Ectodermal cell (in vitro differentiated cells): ENCODE measurements around the gene ACYP2.
"Not testable (repeated sequence)": the region's sequence is repeated elsewhere in the genome, so short reads cannot be mapped to it uniquely, and the experiment has no call there.

Experiments used
- H3K27ac ChIP-seq: 2 replicates; pipeline ENCODE4 v1.7.0; 2013; ENCODE audit warnings: mild to moderate bottlenecking, low read depth, low read length; ENCODE audit not compliant: insufficient read depth, poor library complexity, severe bottlenecking
- H3K27me3 ChIP-seq: 2 replicates; pipeline ENCODE4 v1.7.0; 2013; ENCODE audit warnings: mild to moderate bottlenecking, low read length; ENCODE audit not compliant: insufficient read depth, control insufficient read depth, poor library complexity, severe bottlenecking
- H3K36me3 ChIP-seq: one replicate; pipeline ENCODE4 v1.7.0; 2013; ENCODE audit warnings: low read length; ENCODE audit not compliant: control insufficient read depth, insufficient read depth
- H3K4me1 ChIP-seq: one replicate; pipeline ENCODE4 v1.7.0; 2013; ENCODE audit warnings: low read length; ENCODE audit not compliant: control insufficient read depth, insufficient read depth
- H3K4me3 ChIP-seq: 2 replicates; pipeline ENCODE4 v1.7.0; 2013; ENCODE audit warnings: low read depth, low read length, control low read depth; ENCODE audit not compliant: insufficient read depth
- H3K9me3 ChIP-seq: 2 replicates; pipeline ENCODE4 v1.7.0; 2013; ENCODE audit warnings: mild to moderate bottlenecking, low read length, moderate library complexity; ENCODE audit not compliant: control insufficient read depth
- WGBS, 2 experiments: methylation state at CpG; one replicate each; pipeline ENCODE4 v1.1.7; 2013; ENCODE audit warnings: missing lambda C conversion rate in 2 of 2; 5-methylcytosine and 5-hydroxymethylcytosine counted together

Gene ACYP2

DNA sequence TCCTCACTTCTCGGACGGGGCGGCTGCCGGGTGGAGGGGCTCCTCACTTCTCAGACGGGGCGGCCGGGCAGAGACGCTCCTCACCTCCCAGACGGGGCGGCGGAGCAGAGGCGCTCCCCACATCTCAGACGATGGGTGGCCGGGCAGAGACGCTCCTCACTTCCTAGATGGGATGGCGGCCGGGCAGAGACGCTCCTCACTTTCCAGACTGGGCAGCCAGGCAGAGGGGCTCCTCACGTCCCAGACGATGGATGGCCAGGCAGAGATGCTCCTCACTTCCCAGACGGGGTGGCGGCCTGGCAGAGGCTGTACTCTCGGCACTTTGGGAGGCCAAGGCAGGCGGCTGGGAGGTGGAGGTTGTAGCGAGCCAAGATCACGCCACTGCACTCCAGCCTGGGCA, 19.3 kb upstream of the ACYP2 start:
- H3K4me1 ChIP-seq, H3K27me3 ChIP-seq, H3K27ac ChIP-seq, H3K4me3 ChIP-seq, H3K9me3 ChIP-seq, H3K36me3 ChIP-seq: not testable (repeated sequence)
- WGBS, 2 experiments = 92 to 96% methylated on average over 10 to 19 of the region's 26 CpGs

- Histone ChIP-seq H3K36me3 (no peaks in the 10 kb centered on the region), H3K4me1 (peaks cover 7% of the 10 kb centered on the region), H3K27ac (no peak overlapping the region), H3K27me3 (no peaks in the 10 kb centered on the region), H3K4me3 (no peak overlapping the region), H3K9me3 (no peaks in the 10 kb centered on the region)
Measured at GRCh38 chr2:54097124-54097523, 18.3 kb upstream of the ACYP2 start.

- H3K4me3 ChIP-seq = no peak overlapping the region
- H3K27ac ChIP-seq = no peak overlapping the region
- H3K27me3 ChIP-seq = no peaks in the 10 kb centered on the region
- H3K36me3 ChIP-seq = no peaks in the 10 kb centered on the region
- 89 to 94% methylated on average over 4 of the region's 4 CpGs for WGBS, 2 experiments
- no peaks in the 10 kb centered on the region for H3K9me3 ChIP-seq
- H3K4me1 ChIP-seq = no peaks in the 10 kb centered on the region
Measured at GRCh38 chr2:54099370-54099769, 16.0 kb upstream of the ACYP2 start.

GRCh38 chr2:54099829-54100585, 15.4 kb upstream of the ACYP2 start:
- Histone ChIP-seq H3K4me1 (no peaks in the 10 kb centered on the region), H3K27me3 (no peaks in the 10 kb centered on the region), H3K9me3 (no peaks in the 10 kb centered on the region), H3K4me3 (no peak overlapping the region), H3K27ac (no peak overlapping the region), H3K36me3 (no peaks in the 10 kb centered on the region)
- 91 to 92% methylated on average over 6 of the region's 6 CpGs for WGBS, 2 experiments

DNA sequence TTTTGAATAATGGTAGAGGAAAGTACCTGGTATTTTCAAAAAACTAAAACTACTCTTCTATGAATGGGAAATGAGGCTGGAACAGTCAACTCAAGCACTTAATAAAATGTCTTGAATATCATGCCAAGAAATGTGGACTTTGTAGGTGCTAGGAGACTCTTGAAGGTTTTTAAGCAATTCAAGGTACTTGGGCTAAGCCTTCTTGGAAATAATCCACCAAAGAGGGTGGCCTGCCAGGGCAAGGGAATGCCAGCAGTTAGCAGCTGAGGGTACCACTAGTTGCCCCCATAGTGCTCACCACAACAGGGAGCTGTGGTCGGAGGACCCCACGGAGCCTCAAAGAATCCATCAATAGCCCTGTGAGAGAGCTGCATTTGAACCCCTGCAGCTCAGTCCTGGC, 14.6 kb upstream of the ACYP2 start:
- Histone ChIP-seq H3K27me3 (no peaks in the 10 kb centered on the region), H3K9me3 (no peaks in the 10 kb centered on the region), H3K4me3 (no peak overlapping the region), H3K36me3 (no peaks in the 10 kb centered on the region), H3K27ac (no peak overlapping the region), H3K4me1 (no peaks in the 10 kb centered on the region)
- WGBS, 2 experiments = 81 to 90% methylated on average over 2 of the region's 2 CpGs

DNA sequence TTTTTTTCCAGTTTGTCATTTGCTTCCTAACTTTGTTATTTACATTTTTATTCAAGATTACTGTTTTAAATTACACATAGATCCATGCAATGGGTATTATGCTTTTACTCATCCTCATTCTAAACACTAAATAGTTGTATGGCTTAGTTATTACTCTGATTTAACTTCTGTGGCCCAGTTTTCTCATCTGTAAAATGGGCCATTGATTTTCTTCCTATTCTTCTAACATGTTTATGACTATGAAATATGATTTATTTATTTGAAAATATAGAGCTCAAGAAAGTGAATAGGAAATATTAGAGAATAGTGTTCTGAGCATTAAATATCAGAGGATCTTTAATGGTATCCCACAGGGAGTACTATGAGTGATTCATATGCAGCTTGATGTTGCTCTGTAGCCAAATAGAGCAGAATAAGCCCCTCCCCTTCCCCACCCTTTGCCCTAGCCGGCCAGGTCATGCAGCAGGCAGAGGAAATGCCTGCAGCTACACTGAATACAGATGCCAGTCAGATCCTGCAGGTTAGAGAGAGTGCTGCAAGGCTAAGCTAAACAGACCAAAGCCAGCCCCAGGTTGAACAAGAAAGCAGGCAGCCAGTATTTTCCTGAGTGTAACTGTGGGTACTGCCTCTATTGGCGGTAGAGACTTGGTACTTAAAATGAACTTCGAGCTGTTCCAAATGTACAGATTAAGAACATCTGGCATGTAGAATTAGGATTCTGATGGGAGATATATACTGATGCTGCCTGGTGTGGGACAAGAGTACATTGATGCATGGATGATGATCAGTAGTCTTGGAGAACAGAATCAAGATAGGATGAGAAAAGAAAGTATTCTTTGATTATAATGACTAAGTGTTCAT, 11.7 kb upstream of the ACYP2 start:
- Histone ChIP-seq H3K36me3 (no peaks in the 10 kb centered on the region), H3K4me1 (no peaks in the 10 kb centered on the region), H3K9me3 (no peaks in the 10 kb centered on the region), H3K27ac (no peak overlapping the region), H3K27me3 (no peaks in the 10 kb centered on the region), H3K4me3 (no peak overlapping the region)
- WGBS, 2 experiments = 58 to 66% methylated on average over 3 of the region's 3 CpGs

DNA sequence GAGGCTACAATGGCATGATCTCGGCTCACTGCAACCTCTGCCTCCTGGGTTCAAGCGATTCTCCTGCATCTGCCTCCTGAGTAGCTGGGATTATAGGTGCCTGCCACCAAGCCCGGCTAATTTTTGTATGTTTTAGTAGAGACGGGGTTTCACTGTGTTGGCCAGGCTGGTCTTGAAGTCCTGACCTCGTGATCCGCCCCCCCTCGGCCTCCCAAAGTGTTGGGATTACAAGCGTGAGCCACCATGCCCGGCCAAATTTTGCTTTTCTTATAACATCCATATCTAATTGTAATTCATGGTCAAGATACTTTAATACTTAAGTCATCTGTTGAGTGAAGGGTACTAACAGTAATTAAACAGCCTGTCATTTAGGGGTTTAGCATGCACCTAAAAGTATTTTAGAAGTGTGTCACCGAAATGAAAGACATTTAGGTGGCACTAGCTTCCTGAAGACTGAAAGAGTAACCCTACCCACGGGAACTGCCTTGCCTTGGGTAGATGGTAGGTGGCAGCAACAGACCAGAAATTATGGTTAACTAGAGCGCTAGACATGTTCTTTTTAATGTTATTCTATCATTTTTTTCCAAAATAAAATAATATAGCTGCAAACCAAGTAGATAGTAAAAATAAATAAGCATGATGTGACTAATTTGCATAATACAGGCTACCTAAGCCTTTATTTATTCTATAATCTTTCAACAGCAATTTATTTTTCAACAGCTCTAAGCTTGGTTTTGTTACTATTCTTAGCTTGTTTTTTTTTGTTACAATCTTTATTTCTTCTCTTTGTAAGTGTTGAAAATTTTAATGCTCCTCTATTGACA, 8.6 kb upstream of the ACYP2 start:
- H3K4me3 ChIP-seq = no peak overlapping the region
- no peak overlapping the region for H3K27ac ChIP-seq
- H3K27me3 ChIP-seq = no peaks in the 10 kb centered on the region
- 78 to 83% methylated on average over 12 of the region's 12 CpGs for whole genome bisulfite sequencing, 2 experiments
- H3K9me3 ChIP-seq = no peaks in the 10 kb centered on the region
- no peaks in the 10 kb centered on the region for H3K4me1 ChIP-seq
- no peaks in the 10 kb centered on the region for H3K36me3 ChIP-seq

DNA sequence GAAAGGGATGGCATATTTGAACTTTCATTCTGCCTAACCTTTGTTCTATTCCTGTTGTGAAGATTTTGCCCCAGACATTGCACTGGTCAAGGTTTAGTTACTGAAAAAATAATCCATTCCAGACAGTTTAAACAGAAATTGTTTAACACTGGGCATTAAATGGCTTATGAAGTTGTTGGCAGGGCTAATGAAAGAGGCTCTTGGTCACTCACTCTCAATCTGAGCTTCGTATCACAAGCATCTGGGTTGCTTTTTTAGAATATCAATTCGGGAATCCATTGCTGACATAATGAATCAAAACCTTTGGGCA, 8.0 kb upstream of the ACYP2 start:
- 91 to 94% methylated on average over 2 of the region's 2 CpGs for WGBS, 2 experiments
- H3K4me1 ChIP-seq = no peaks in the 10 kb centered on the region
- H3K36me3 ChIP-seq = no peaks in the 10 kb centered on the region
- no peaks in the 10 kb centered on the region for H3K9me3 ChIP-seq
- no peak overlapping the region for H3K4me3 ChIP-seq
- H3K27ac ChIP-seq = no peak overlapping the region
- no peaks in the 10 kb centered on the region for H3K27me3 ChIP-seq

DNA sequence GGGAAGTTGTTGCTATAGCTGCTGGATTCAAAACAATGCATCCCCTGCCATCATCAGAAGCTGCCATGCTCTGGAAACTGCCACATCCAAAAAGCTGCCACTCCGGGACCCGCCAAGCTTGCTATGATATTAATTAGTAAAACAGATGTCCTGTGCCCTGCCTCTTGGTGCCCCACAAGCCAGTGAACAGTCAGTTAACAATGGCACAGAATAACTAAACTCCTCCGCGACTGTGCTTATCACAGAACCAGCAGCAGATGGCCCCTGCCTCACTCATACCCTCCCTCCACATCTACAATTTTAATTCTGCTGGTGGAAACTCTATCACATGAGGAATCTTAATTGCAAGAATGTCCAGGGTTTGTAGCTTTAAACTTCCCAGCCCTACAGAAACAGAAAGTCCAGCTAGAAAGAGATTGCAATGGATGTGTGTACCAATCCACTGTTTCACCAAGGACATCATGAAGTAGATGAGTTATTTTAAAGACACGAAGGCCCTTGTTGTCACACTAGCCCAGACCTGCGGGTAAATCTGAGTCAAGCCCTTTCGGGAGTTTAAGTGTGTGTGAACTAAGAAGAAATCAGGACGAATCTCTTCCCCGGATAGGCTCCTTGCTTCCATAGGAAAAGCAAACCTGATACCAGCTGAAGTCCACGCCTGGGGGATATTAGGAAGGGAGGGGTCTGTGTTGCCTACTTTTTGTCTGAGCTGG, 7.4 kb upstream of the ACYP2 start:
- Histone ChIP-seq H3K27me3 (no peaks in the 10 kb centered on the region), H3K4me3 (no peak overlapping the region), H3K27ac (no peak overlapping the region), H3K36me3 (no peaks in the 10 kb centered on the region), H3K9me3 (no peaks in the 10 kb centered on the region), H3K4me1 (no peaks in the 10 kb centered on the region)
- 89 to 93% methylated on average over 10 of the region's 10 CpGs for WGBS, 2 experiments
